Fibroblast of lung (primary cell): Measurements from ENCODE around the gene SOX30.

Experiments used
- EZH2 ChIP-seq: IDR thresholded peaks from 2 replicates; pipeline ENCODE4 v1.5.1; 2012; ENCODE audit warnings: low read length, control low read depth, mild to moderate bottlenecking; ENCODE audit errors: missing control alignments
- TF ChIP-seq, protein P1 (sequence below), 2 donors: IDR thresholded peaks in 1 of 2; conservative IDR thresholded peaks in 1 of 2; 1 replicate in 1 of 2; 2 replicates in 1 of 2; pipeline ENCODE4 v1.5.1; 2011 to 2012; ENCODE audit warnings: low read length in 2 of 2, control low read depth in 1 of 2, inconsistent platforms in 1 of 2, low read depth in 1 of 2, mild to moderate bottlenecking in 1 of 2

GRCh38 chr5:157584628-157585027, 67.6 kb downstream of the SOX30 start:
- TF ChIP-seq EZH2: no peak
- TF ChIP-seq, protein P1, sequence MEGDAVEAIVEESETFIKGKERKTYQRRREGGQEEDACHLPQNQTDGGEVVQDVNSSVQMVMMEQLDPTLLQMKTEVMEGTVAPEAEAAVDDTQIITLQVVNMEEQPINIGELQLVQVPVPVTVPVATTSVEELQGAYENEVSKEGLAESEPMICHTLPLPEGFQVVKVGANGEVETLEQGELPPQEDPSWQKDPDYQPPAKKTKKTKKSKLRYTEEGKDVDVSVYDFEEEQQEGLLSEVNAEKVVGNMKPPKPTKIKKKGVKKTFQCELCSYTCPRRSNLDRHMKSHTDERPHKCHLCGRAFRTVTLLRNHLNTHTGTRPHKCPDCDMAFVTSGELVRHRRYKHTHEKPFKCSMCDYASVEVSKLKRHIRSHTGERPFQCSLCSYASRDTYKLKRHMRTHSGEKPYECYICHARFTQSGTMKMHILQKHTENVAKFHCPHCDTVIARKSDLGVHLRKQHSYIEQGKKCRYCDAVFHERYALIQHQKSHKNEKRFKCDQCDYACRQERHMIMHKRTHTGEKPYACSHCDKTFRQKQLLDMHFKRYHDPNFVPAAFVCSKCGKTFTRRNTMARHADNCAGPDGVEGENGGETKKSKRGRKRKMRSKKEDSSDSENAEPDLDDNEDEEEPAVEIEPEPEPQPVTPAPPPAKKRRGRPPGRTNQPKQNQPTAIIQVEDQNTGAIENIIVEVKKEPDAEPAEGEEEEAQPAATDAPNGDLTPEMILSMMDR (conservative IDR thresholded peaks at IDR 0.05 in 1 of 2, IDR thresholded peaks at IDR 0.05 in 1 of 2; ENCODE audit: low read depth in 1 of 2, low read length in 2 of 2): no peak
